ENCODE measurements around the gene SYT2. TPM values are rescaled to one million over a fixed set of nuclear protein-coding genes. Genes with fewer than 3 reads are reported as not detected.

Gene SYT2
- total RNA-seq, 1 experiment from 2014 or later, result 0.69 TPM

- Histone ChIP-seq H3K27ac (ENCODE audit: low read depth, low read length, poor library complexity, severe bottlenecking) (no peak overlapping the region), H3K9me3 (ENCODE audit: low read depth, low read length, poor library complexity, severe bottlenecking) (no peaks in the 10 kb centered on the region), H3K27me3 (replicated peaks; ENCODE audit: insufficient read depth, low read depth, low read length, poor library complexity) (no peaks in the 10 kb centered on the region), H3K4me1 (ENCODE audit: insufficient read depth, low read length, poor library complexity, severe bottlenecking) (no peaks in the 10 kb centered on the region), H3K4me3 (ENCODE audit: low read depth, low read length, poor library complexity, severe bottlenecking) (no peak overlapping the region), H3K36me3 (ENCODE audit: insufficient read depth, low read length, poor library complexity, severe bottlenecking) (no peaks in the 10 kb centered on the region)
- no TSS peak for BruUV-seq (replicated peaks)
- DNase-seq (ENCODE audit: low spot score), result no peak
- TF ChIP-seq CTCF (conservative IDR thresholded peaks at IDR 0.05; ENCODE audit: low read depth, low read length), result no peak
- no peak for TF ChIP-seq EZH2 (IDR thresholded peaks at IDR 0.05; ENCODE audit: borderline replicate concordance, low read depth, low read length, poor library complexity, severe bottlenecking)
- intact Hi-C loops (cut with micrococcal nuclease; ENCODE audit: unreplicated experiment), result no loop called here
- CTCF ChIA-PET, result interaction anchor here (1.2 kb wide), 1 partner anchor 28 kb away, joined by 4 read pairs; no protein-coding TSS in a partner anchor
- POLR2A ChIA-PET (ENCODE audit: low non-redundant PET), result no interaction called here
These were observed 113.0 kb downstream of the SYT2 start for GRCh38 chr1:202597090-202597761.

GRCh38 chr1:202596638-202597037 lies 113.6 kb downstream of the SYT2 start:
- Histone ChIP-seq H3K27ac (ENCODE audit: low read depth, low read length, poor library complexity, severe bottlenecking) (no peak overlapping the region), H3K4me1 (ENCODE audit: insufficient read depth, low read length, poor library complexity, severe bottlenecking) (no peaks in the 10 kb centered on the region), H3K9me3 (ENCODE audit: low read depth, low read length, poor library complexity, severe bottlenecking) (no peaks in the 10 kb centered on the region), H3K36me3 (ENCODE audit: insufficient read depth, low read length, poor library complexity, severe bottlenecking) (no peaks in the 10 kb centered on the region), H3K27me3 (replicated peaks; ENCODE audit: insufficient read depth, low read depth, low read length, poor library complexity) (no peaks in the 10 kb centered on the region), H3K4me3 (ENCODE audit: low read depth, low read length, poor library complexity, severe bottlenecking) (no peak overlapping the region)
- no peak for DNase-seq (ENCODE audit: low spot score)
- POLR2A ChIA-PET (ENCODE audit: low non-redundant PET), result no interaction called here
- intact Hi-C loops (cut with micrococcal nuclease; ENCODE audit: unreplicated experiment), result no loop called here
- TF ChIP-seq EZH2 (IDR thresholded peaks at IDR 0.05; ENCODE audit: borderline replicate concordance, low read depth, low read length, poor library complexity, severe bottlenecking) (no peak), CTCF (conservative IDR thresholded peaks at IDR 0.05; ENCODE audit: low read depth, low read length) (no peak)
- CTCF ChIA-PET, result no interaction called here
- no TSS peak for BruUV-seq (replicated peaks)

- Histone ChIP-seq H3K9me3 (ENCODE audit: low read depth, low read length, poor library complexity, severe bottlenecking) (no peaks in the 10 kb centered on the region), H3K4me3 (ENCODE audit: low read depth, low read length, poor library complexity, severe bottlenecking) (no peak overlapping the region), H3K27me3 (replicated peaks; ENCODE audit: insufficient read depth, low read depth, low read length, poor library complexity) (no peaks in the 10 kb centered on the region), H3K27ac (ENCODE audit: low read depth, low read length, poor library complexity, severe bottlenecking) (no peak overlapping the region), H3K4me1 (ENCODE audit: insufficient read depth, low read length, poor library complexity, severe bottlenecking) (no peaks in the 10 kb centered on the region), H3K36me3 (ENCODE audit: insufficient read depth, low read length, poor library complexity, severe bottlenecking) (no peaks in the 10 kb centered on the region)
- no TSS peak for BruUV-seq (replicated peaks)
- intact Hi-C loops (cut with micrococcal nuclease; ENCODE audit: unreplicated experiment), result no loop called here
- DNase-seq (ENCODE audit: low spot score), result no peak
- TF ChIP-seq CTCF (conservative IDR thresholded peaks at IDR 0.05; ENCODE audit: low read depth, low read length), result no peak
- TF ChIP-seq EZH2 (IDR thresholded peaks at IDR 0.05; ENCODE audit: borderline replicate concordance, low read depth, low read length, poor library complexity, severe bottlenecking), result no peak
- ChIA-PET POLR2A (ENCODE audit: low non-redundant PET) (no interaction called here), CTCF (no interaction called here)
These were observed 116.4 kb downstream of the SYT2 start for GRCh38 chr1:202593845-202594244.

All from A673 (cell line).